GM12801 (cell line): ENCODE measurements around the gene GUCY1A2.

Source experiments
- CTCF ChIP-seq: IDR thresholded peaks from one replicate; pipeline ENCODE4 v1.5.1; 2011; ENCODE audit warnings: control low read depth; ENCODE audit not compliant: insufficient read length; ENCODE audit errors: extremely low read depth

GUCY1A2 gene

GRCh38 chr11:107011977-107012376, 6.3 kb downstream of the GUCY1A2 start:
- no peak for TF ChIP-seq CTCF

- TF ChIP-seq CTCF = no peak
These were observed 9.1 kb downstream of the GUCY1A2 start for GRCh38 chr11:107009190-107009589.

GRCh38 chr11:107006076-107006833, 12.0 kb downstream of the GUCY1A2 start:
- no peak for TF ChIP-seq CTCF

- TF ChIP-seq CTCF = no peak
These were observed 19.1 kb downstream of the GUCY1A2 start for GRCh38 chr11:106999196-106999595.

- TF ChIP-seq CTCF = no peak
These were observed 19.4 kb downstream of the GUCY1A2 start for GRCh38 chr11:106998916-106999188.

- TF ChIP-seq CTCF = no peak
These were observed 20.0 kb downstream of the GUCY1A2 start for GRCh38 chr11:106998116-106998915.

GRCh38 chr11:106997227-106997626, 21.0 kb downstream of the GUCY1A2 start:
- no peak for TF ChIP-seq CTCF
